PC-9 (cell line): ENCODE data around the gene CCDC88C. TPM values are rescaled to one million over a fixed set of nuclear protein-coding genes. Genes with fewer than 3 reads are reported as not detected.

ENCODE experiments used
- BruUV-seq: library from RNA; stranded (reverse); fragments of 400-500 nt; replicated peaks from 2 replicates; lab custom pipeline; 2021; lab: Mats Ljungman, UMichigan
- CTCF ChIA-PET: fragments of 300-600 bp; sonication (Branson Sonifier 250); formaldehyde crosslinking; loops from one replicate; lab custom pipeline; 2022; ENCODE audit warnings: antibody characterized with exemption; lab: Charles Lee
- POLR2A ChIA-PET: fragments of 300-600 bp; sonication (Branson Sonifier 250); formaldehyde crosslinking; loops from one replicate; lab custom pipeline; 2022; ENCODE audit warnings: antibody characterized with exemption; ENCODE audit not compliant: unreplicated experiment; lab: Charles Lee
- DNase-seq, 2 experiments: peaks; one replicate each; pipeline versions ENCODE4 v3.0.0 to v3.0.0-alpha.2; 2015 to 2022; ENCODE audit warnings: mixed read lengths in 1 of 2
- H2AFZ ChIP-seq: fragments of 200-600 bp; sonication (generic); 2 replicates; pipeline ENCODE4 v1.8.1; 2017; ENCODE audit warnings: antibody characterized with exemption
- H3F3A ChIP-seq: fragments of 200-600 bp; sonication (generic); 2 replicates; pipeline ENCODE4 v1.8.1; 2017; ENCODE audit warnings: antibody characterized with exemption, mild to moderate bottlenecking, low read depth; ENCODE audit not compliant: insufficient read depth
- H3K27ac ChIP-seq: fragments of 200-600 bp; sonication (generic); 2 replicates; pipeline ENCODE4 v1.6.1; 2016; ENCODE audit warnings: mixed run types
- H3K27me3 ChIP-seq: fragments of 200-600 bp; sonication (generic); 2 replicates; pipeline ENCODE4 v1.6.1; 2016; ENCODE audit warnings: low read depth, mixed run types; ENCODE audit not compliant: insufficient read depth
- H3K36me3 ChIP-seq: fragments of 200-600 bp; sonication (generic); 2 replicates; pipeline ENCODE4 v1.6.1; 2016; ENCODE audit warnings: low read depth, mixed run types
- H3K4me1 ChIP-seq: fragments of 200-600 bp; sonication (generic); replicated peaks from 2 replicates; pipeline ENCODE4 v1.6.1; 2016; ENCODE audit warnings: mixed run types; ENCODE audit not compliant: insufficient read depth
- H3K4me2 ChIP-seq: fragments of 200-600 bp; sonication (generic); 2 replicates; pipeline ENCODE4 v1.6.1; 2017; ENCODE audit warnings: mixed run types
- H3K4me3 ChIP-seq: fragments of 200-600 bp; sonication (generic); 2 replicates; pipeline ENCODE4 v1.6.1; 2016; ENCODE audit warnings: mixed run types
- H3K79me2 ChIP-seq: fragments of 200-600 bp; sonication (generic); 2 replicates; pipeline ENCODE4 v1.6.1; 2017; ENCODE audit warnings: low read depth, mixed run types
- H3K9me2 ChIP-seq: fragments of 200-600 bp; sonication (generic); 2 replicates; pipeline ENCODE4 v1.8.1; 2017; ENCODE audit warnings: mild to moderate bottlenecking; ENCODE audit not compliant: insufficient read depth
- H3K9me3 ChIP-seq: fragments of 200-600 bp; sonication (generic); 2 replicates; pipeline ENCODE4 v1.8.1; 2016; ENCODE audit warnings: low read depth; ENCODE audit not compliant: insufficient read depth
- H4K20me1 ChIP-seq: fragments of 200-600 bp; sonication (generic); 2 replicates; pipeline ENCODE4 v1.8.1; 2017; ENCODE audit not compliant: insufficient read depth
- EZH2 ChIP-seq: fragments of 200-600 bp; sonication (generic); IDR thresholded peaks from 2 replicates; pipeline ENCODE4 v1.8.0; 2017; ENCODE audit warnings: antibody characterized with exemption, low read depth
- intact Hi-C: fragments of 100-400 bp; cut with micrococcal nuclease; formaldehyde crosslinking; loops from one replicate; pipeline ENCODE4 v1.10.0; 2022; ENCODE audit not compliant: unreplicated experiment
- total RNA-seq: library from RNA; stranded (reverse); gene quantifications from 2 replicates; pipeline ENCODE4 v1.2.3, GENCODE V29; 2021
- TF ChIP-seq, protein P1 (sequence below): fragments of 200-600 bp; sonication (generic); conservative IDR thresholded peaks from 2 replicates; pipeline ENCODE4 v1.6.1; 2017; ENCODE audit warnings: mixed run types, antibody characterized with exemption, mild to moderate bottlenecking, moderate library complexity

Gene CCDC88C
- total RNA-seq, 1 experiment from 2014 or later = 7.4 TPM

DNA sequence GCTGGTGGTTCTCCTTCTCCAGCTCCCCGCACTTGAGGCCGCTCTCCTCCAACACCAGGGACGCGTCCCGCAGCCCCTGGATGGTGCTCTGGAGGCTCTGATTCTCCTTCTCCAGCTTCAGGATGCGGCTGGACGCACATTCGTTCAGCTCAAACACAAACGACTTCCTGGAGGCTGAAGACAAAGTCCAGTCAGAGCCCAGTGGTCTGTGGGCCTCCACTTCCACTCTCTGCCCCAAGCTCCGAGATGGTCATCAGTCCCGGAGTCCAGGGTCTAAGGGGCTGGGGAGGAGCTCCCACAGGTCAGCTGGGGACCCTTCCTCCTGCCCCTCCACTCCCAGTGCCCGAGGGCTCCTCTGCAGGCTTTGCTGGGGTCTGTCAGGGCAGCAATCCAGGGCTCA, 96.5 kb downstream of the CCDC88C start:
- Histone ChIP-seq H3K4me2 (no peak overlapping the region), H3K27me3 (no peaks in the 10 kb centered on the region), H2AFZ (no peak overlapping the region), H3K9me2 (no peaks in the 10 kb centered on the region), H3K9me3 (no peaks in the 10 kb centered on the region), H4K20me1 (no peaks in the 10 kb centered on the region), H3K79me2 (no peaks in the 10 kb centered on the region), H3K4me3 (no peak overlapping the region), H3K4me1 (no peaks in the 10 kb centered on the region), H3K27ac (no peak overlapping the region), H3K36me3 (no peaks in the 10 kb centered on the region), H3F3A (no peaks in the 10 kb centered on the region)
- BruUV-seq = no TSS peak
- DNase-seq = no peak
- intact Hi-C loops = no loop called here
- CTCF ChIA-PET = no interaction called here
- POLR2A ChIA-PET = no interaction called here
- no peak for TF ChIP-seq EZH2
- TF ChIP-seq, protein P1, sequence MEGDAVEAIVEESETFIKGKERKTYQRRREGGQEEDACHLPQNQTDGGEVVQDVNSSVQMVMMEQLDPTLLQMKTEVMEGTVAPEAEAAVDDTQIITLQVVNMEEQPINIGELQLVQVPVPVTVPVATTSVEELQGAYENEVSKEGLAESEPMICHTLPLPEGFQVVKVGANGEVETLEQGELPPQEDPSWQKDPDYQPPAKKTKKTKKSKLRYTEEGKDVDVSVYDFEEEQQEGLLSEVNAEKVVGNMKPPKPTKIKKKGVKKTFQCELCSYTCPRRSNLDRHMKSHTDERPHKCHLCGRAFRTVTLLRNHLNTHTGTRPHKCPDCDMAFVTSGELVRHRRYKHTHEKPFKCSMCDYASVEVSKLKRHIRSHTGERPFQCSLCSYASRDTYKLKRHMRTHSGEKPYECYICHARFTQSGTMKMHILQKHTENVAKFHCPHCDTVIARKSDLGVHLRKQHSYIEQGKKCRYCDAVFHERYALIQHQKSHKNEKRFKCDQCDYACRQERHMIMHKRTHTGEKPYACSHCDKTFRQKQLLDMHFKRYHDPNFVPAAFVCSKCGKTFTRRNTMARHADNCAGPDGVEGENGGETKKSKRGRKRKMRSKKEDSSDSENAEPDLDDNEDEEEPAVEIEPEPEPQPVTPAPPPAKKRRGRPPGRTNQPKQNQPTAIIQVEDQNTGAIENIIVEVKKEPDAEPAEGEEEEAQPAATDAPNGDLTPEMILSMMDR = no peak

DNA sequence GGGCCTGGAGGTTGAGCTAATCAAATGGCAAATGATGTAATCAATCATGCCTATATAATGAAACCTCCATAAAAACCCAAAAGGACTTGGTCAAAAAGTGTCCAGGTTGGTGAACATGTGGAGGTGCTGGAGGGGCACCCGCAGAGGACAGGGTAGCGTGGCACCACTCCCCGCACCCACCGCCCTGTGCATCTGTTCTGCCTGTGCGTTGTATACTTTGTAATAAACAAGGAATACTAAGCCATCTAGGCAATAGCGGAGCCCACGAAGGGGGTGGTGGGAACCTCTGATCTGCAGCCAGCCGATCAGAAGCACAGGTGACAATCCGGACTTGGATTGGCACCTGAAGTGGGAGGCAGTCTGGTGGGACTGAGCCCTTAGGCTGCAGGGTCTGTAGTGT, 97.4 kb downstream of the CCDC88C start:
- Histone ChIP-seq H3K4me3 (no peak overlapping the region), H3K79me2 (no peaks in the 10 kb centered on the region), H3K36me3 (no peaks in the 10 kb centered on the region), H3K4me2 (no peak overlapping the region), H3K9me2 (no peaks in the 10 kb centered on the region), H3K9me3 (no peaks in the 10 kb centered on the region), H3K4me1 (no peaks in the 10 kb centered on the region), H2AFZ (no peak overlapping the region), H3K27me3 (no peaks in the 10 kb centered on the region), H4K20me1 (no peaks in the 10 kb centered on the region), H3F3A (no peaks in the 10 kb centered on the region), H3K27ac (no peak overlapping the region)
- no peak for DNase-seq
- BruUV-seq = no TSS peak
- intact Hi-C loops = no loop called here
- no peak for TF ChIP-seq EZH2
- TF ChIP-seq, protein P1 = no peak
- ChIA-PET CTCF (no interaction called here), POLR2A (no interaction called here)

DNA sequence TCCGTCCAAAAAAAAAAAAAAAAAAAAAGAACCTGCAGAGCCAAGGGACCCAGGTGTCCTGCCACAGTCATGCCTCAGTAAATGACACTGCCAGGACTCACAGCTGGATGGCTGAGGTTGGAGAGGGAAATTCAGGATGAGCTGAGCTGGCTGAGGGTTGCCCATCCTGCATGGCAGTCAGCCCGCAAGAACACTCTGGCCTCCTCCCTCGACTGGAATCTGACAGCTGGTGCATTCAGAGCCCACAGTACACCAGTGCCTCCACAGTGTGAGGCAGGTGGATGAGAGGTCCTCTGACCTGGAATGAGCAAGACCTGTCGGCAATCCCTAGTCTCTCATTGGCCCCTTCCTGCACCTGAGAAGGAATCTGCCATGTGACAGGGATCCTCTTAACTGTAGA, 98.7 kb downstream of the CCDC88C start:
- Histone ChIP-seq H3K79me2 (no peaks in the 10 kb centered on the region), H3K9me3 (no peaks in the 10 kb centered on the region), H4K20me1 (no peaks in the 10 kb centered on the region), H2AFZ (no peak overlapping the region), H3K36me3 (no peaks in the 10 kb centered on the region), H3F3A (no peaks in the 10 kb centered on the region), H3K4me3 (no peak overlapping the region), H3K9me2 (no peaks in the 10 kb centered on the region), H3K4me1 (no peaks in the 10 kb centered on the region), H3K27ac (no peak overlapping the region), H3K27me3 (no peaks in the 10 kb centered on the region), H3K4me2 (no peak overlapping the region)
- intact Hi-C loops = no loop called here
- TF ChIP-seq, protein P1 = no peak
- no peak for TF ChIP-seq EZH2
- no TSS peak for BruUV-seq
- ChIA-PET CTCF (no interaction called here), POLR2A (no interaction called here)
- no peak for DNase-seq
